HG03139 (cell line): ENCODE measurements around the gene B4GALT6.

ENCODE experiments used
- ATAC-seq: cut with Tn5 transposase; IDR thresholded peaks from one replicate; pipeline ENCODE4 v1.9.1; 2021; ENCODE audit not compliant: unreplicated experiment

B4GALT6 gene

DNA sequence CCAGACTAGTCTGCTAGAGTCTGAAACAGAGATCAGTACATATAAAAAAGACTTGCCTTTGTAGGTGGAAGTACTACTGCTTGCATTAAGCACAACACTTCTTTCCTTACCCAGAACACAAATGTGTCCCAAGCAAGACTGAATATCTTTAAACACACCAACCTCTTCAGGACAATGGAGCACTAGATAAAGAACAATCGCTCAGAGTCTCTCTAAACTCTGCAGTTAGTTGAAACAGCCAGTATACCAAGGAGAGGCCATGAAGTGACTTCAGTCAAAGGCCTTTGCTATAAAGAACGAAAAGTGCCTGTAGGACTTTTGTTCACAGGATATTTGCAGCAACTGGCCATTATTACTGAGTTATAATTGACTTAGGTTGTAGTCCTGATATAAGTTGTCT, 9.9 kb upstream of the B4GALT6 start:
- no peak for ATAC-seq

- no peak for ATAC-seq
Measured at GRCh38 chr18:31688606-31689005, 4.2 kb upstream of the B4GALT6 start.

DNA sequence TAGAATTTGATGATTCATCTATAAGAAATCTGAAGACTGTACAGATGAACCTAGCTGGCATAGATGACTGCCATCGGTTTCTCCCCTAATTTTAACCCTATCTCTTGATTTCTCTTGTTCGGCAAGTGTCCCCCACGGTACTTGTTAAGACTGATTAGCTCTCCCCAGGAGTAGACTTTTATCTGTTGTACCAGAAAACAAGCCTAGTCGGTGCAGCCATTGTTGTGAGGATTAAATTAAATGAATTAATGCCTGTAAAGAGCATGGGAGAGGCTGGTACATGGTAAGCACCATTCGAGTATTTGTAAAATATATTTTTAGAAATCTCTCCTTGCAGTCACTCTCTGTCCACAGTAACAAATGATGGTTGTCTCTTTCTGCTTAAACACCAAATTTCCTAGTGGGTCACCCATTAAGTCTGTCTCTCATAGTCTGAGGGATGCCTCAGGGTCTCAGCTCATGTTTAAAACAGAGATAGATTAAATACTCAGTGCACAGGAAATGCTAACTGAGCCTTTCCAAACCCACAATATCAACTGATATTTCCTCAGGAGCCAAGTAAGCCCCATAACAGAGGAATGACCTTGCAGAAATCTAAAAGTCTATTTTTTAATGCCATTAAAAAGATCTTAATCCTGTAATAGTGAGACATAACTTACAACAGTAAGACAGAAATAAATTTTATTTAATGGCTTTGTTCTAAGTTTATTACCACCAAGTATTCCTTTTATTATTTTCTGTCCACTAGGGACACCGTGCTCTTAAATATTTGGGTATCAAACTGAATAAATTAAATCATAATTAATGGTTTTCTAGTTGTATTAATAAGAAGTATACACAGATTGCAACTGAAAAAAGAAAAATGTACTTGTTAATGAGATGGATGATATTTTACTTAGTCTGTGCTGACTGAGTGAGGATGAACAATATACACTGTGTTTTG, 2.9 kb upstream of the B4GALT6 start:
- no peak for ATAC-seq

DNA sequence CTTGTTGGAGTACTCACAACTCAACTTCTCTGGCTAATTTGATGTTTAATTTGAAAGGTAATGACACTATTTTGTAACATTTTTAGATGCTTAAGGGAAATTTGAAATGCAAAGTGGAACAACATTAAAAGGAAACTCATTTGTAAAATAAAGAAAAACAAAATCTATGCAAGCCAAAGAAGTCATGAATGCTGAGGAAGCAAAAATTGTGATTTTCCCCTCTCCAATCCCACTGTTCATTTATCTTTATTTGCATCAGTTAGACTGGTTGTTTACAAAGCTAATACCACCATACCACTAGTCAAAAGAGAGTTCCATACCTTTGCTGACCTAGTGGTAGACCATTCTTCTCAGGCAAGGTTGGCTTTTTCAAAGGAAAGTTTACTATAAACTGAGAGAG, 2.2 kb upstream of the B4GALT6 start:
- no peak for ATAC-seq

DNA sequence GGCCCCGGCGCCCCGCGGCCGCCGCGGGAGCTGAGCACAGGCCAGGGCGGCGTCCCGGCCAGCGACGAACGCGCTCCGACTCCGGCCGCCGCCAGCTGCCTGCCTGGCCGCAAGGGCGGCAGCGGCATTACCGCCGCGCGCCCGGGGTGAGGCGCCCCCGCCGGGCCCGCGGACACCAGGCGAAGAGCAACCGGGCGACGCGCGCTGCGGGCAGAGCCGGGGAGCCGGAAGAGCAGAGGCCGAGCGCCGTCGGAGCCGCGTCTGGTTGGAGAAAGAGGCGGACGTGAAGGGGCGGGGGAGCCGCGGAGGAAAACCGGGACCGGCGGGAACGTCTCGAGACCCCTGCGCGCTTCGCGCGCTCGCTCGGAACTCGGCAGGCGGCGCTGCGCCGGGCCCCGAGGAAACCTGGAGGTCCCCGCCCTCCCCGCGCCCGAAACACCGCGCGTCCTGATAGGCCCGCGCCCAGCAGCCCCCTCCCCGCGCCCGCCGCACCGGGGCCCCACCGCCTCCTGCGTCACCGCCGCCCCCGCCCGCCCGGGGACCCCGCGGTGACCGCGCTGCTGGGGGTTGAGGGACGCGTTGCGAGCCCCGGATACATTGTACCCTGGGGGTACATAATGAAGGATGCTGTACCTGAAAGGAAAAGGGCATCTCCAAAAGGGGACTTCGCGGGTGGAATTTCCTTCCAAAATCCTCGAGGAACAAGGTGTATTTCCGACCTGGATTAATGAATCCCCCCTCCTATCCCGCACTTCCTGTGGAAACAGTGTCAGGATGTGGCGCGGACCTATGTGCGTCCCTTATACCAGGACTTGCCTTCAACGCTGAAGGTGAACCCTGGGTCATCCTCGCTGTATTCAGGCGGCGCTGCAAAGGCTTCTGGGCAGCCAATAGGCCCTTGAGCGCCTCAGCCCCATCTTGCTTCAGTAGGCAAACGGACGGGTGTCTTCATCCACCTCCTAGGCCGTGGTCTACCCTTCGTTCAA, 1.0 kb upstream of the B4GALT6 start:
- ATAC-seq = peak; percentile 60

GRCh38 chr18:31683968-31684278, 458 bp downstream of the B4GALT6 start:
- no peak for ATAC-seq

DNA sequence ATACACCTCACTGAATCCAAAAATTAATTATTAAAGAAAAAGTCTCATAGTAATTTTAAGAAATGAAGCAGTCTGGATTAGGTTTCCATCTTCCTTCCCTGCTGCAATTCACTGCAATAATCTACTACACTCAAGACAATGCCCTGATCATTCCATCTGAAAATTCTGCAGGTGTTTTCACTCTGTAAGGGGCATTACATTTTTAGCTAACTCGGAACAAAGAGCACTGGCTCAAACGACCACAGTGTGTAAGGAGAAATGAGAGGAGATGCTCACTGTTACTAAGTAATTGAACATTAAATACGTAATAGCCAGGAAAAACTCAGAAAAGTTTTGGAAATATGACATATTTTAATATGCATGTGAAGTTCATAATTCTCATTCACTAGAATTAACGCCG, 1.3 kb downstream of the B4GALT6 start:
- ATAC-seq = no peak

- ATAC-seq = no peak
Measured at GRCh38 chr18:31680831-31681568, 3.4 kb downstream of the B4GALT6 start.

GRCh38 chr18:31680433-31680811, 4.0 kb downstream of the B4GALT6 start:
- no peak for ATAC-seq

DNA sequence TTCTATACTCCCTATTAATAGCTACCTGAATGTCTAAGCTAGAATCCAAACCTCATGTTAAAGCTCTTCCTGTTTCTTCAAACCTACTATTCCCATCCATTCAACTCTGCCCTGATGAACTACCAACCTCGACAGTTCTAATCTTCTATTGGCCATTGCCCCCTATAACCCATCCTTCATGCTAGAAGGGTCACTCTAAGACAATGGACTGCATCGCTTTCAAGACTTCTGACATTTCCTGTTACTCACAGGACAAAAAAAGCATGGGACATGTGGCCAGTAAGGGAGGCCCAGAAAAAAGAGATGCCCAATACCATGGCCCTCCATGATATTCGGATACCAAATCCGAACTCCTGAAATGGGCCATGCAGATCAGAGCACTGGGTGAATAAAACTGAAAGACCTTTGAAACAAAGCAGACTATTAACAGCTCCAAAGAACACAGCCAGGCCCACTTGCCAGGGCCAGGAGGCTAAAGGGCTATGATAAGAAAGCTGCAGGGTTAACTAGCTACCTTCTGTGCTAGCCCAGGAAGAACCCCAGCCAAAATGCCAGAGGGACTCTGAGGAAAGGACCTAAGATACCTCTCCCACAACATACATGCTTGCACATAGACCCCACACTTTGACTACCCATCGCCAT, 4.5 kb downstream of the B4GALT6 start:
- no peak for ATAC-seq

DNA sequence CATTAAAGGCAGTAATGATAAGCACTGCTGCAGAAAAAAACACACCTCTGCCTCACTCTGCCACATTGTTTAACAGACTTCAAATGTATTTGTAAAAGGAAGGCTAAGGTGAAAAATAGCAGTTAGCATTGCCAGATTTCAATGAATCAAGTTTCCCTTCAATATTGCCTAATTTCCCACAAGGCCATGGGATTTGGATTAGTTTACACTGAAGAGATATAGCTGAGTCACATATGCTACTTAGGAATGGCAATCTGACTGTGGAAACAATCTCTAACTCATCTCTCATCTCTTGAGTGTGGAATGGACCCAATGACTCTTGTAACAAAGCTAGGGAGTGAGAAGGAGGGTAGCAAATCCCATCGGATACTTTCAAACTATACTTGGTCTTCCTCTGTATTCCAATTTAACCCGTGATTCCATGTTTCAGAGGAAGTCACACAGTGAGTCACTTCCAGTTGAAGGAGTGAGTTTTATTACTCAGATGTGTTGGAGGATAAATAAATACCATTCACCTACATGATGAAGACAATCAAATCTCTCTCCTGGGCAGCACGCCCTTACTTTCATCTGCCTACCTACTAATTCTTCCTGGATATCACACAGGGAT, 5.1 kb downstream of the B4GALT6 start:
- ATAC-seq = no peak

DNA sequence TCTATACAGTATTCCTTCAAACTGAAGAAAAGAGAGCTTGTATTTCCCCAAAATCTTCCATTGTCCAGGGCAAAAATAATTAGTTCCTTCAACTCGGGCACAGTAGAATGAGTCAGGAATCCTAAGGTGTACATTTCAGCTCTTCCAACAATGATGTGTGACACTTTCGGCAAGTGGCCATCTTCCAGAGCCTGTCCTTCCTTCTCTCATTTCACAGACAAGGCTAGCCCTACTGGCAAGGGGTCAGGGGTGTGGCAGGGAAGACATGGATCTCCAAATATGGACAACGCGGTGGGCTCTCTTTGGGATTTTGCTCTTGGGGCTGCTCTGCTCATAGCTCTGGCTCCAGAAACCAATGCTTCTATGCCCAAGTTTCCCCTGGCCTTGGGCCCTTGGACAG, 6.0 kb downstream of the B4GALT6 start:
- ATAC-seq = no peak

DNA sequence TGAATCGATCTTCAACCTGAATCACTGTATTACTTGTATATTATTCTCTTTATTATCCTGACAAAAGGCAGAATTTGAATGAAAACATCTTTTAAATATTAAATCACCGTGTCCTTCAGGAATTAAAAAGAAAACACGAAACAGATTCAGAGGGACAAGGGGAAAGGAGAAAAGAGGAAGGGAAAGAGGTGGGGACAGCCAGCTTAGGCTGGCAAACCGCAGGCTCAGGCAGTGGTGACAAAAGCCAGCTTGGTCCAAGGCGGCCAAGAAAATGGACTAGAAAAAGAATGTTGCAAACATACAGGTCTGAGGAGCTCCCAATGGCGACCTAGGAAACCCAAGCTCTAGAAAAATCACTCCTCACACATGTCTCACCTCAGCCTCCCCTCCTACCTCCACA, 6.8 kb downstream of the B4GALT6 start:
- ATAC-seq = no peak

DNA sequence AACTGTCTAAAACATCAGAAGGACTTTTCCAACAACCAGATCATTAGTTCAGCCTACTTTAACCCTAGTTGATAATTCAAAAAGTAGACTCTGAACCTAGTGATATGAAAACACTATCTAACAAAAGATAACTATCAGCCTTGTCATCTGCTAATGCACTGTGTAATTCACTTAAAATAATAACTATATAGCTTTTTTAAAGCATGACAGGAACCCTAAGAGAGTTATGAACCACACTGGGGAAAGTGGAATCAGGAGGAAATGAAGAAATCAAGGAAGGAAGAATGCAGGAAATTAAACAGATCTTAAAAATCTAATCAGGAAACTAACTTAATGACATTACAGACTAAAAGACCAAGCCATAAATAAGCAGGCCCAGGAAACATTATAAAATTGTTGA, 9.0 kb downstream of the B4GALT6 start:
- no peak for ATAC-seq

DNA sequence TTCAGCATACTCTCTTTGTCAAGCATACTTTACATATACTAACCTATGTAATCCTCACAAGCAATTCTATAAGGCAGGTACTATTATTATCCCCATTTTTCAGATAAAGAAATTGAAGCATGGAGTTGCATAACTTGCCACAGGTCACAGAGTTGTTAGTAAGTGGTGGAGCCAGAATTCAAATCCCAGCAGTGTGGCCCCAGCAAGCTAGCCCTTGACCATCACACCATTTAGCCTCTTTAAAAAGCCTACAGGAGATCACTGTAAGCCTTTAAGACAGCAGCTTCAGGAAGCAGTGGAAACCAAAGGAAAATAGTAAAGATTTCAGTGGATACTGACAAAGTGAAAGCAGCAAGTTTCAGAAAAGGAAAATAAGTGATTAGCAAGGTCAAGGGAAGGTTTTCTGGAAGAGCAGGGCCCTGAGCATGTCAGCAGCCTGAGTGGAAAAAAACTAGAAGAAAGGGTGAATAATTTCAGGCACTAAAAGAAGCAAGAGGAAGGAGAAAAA, 11.7 kb downstream of the B4GALT6 start:
- no peak for ATAC-seq

DNA sequence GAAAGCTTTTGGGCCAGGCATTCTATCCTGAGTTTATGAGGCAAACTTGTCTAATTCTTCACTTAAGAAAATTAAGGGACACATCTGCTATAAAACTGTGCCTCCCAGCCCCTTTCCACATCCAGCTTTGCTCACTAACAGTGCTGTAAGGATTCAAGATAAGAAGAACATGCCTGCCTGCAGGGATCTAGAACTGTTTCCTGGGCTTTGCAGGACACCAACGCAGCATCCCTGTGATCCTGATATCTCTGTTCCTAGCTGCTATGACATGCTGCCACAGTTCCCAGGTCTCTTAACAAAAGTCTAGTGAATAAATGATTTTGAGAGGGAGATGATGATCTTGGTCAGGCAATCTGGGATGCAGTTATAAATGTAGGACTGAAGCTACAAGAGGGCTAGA, 12.4 kb downstream of the B4GALT6 start:
- no peak for ATAC-seq

DNA sequence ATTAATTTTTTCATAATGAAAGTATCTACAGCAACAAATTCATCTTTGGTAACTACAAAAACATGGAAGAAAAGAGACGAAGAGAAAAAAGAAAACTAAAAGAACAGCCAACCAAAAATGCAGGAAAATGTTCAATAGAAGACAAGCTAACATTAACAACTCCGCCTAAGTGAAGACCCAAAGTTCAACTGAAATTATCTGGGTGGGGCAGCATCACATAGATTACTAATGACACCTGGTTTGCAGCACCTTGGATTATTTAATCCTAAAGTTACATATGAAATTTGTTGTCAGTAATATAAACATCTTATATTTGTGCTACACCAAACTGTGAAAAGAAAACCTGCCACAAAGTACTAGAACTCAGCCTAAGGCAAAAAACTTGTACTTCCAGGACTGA, 14.8 kb downstream of the B4GALT6 start:
- no peak for ATAC-seq

GRCh38 chr18:31667185-31667584, 17.2 kb downstream of the B4GALT6 start:
- no peak for ATAC-seq

DNA sequence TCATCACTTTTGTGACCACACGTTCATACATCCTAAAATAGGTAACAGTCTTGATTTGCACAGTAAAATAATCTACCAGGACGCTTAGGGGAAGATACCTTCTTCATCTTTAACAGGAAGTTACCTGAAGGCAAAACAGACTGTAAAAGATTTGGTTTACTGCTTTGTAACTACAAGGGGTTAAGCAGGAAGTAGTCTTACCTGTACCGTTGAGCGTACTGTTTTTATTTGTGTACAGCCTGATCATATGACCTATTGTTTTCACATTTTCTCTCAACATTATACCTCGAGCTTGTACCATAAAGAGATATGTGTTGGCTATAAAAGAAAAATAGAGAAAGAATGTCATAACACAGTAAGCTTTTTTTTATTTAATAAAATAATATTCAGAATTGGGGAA, 18.3 kb downstream of the B4GALT6 start:
- ATAC-seq = no peak

- ATAC-seq = no peak
Measured at GRCh38 chr18:31664101-31664500, 20.3 kb downstream of the B4GALT6 start.
